ENCODE data around the gene SMYD1. TPM values are rescaled to one million over a fixed set of nuclear protein-coding genes. Genes with fewer than 3 reads are reported as not detected.

The SMYD1 gene
- total RNA-seq, 1 experiment from 2014 or later, result not detected

DNA sequence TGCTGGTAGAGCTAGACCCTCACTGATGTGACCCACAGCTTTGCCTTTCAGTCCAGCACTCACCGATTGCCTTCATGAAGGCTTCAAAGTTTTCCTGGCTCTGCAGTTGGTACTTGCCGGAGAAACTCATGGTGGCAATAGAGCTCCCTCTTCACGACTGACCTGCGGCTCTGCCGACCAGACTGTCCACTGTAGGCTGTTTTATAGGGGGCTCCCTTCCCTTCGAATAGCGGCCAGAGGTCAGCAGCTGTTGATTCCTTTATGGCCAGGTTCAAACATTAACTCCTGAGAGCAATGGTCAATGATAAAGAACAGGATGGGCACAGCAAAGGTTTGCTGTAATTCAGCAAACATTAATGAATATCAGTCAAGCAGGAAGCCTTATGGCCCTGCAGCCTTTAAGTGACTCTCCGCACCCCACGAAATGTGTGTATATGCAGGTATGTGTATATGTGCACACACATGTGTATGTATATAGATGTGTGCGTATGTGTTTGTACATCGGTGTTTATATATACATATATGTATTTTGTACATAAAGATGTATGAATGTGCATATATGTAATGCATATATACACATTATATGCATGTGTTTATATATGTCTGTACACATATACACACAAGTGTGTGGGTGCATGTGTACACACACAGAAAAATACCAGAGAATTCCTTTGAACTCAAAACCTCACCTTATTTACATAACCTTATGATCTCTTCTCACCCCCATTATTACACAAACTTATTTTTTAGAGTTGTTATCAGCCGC lies 60.4 kb downstream of the SMYD1 start, which contains the start of gene FABP1:
TSS of gene FABP1 (minus strand) at position 175 of the 766 bp plus-strand sequence. CDS start at position 130, 45 bp downstream.
- Histone ChIP-seq H3K27me3 (ENCODE audit: insufficient read depth, low read length) (peaks cover 12% of the 10 kb centered on the region; the same call in 1 of the 2 replicates), H3K4me2 (ENCODE audit: low read length) (no peak within 1 kb of the TSS), H3K9me3 (ENCODE audit: control insufficient read depth in 1 of 2, insufficient read depth in 1 of 2, low read depth in 1 of 2, low read length in 2 of 2) (no peaks in the 10 kb centered on the region), H3K9ac (ENCODE audit: low read length) (no peak within 1 kb of the TSS), H3K4me1 (ENCODE audit: control insufficient read depth in 1 of 2, insufficient read depth in 2 of 2, low read length in 2 of 2) (peaks cover 0 to 4% of the 10 kb centered on the region in 2 experiments; a peak in 1 of 4 replicates), H3K4me3 (replicated peaks in 1 of 2; ENCODE audit: low read depth in 1 of 2, low read length in 2 of 2) (no peak within 1 kb of the TSS), H3K79me2 (ENCODE audit: insufficient read depth, low read length) (no peaks in the 10 kb centered on the region), H3K9me2 (ENCODE audit: insufficient read depth) (no peaks in the 10 kb centered on the region), H4K20me1 (ENCODE audit: insufficient read depth) (no peaks in the 10 kb centered on the region), H2AFZ (ENCODE audit: low read depth, low read length, poor library complexity, severe bottlenecking) (no peak within 1 kb of the TSS), H3K27ac (ENCODE audit: low read depth, low read length) (no peak within 1 kb of the TSS), H3K36me3 (ENCODE audit: control insufficient read depth in 1 of 2, insufficient read depth in 2 of 2, low read length in 2 of 2) (no peaks in the 10 kb centered on the region)
- ChIA-PET CTCF (no interaction called here), POLR2A (no interaction called here), RAD21 (ENCODE audit: low non-redundant PET in 1 of 2, low total read pairs in 2 of 2, uncharacterized antibody in 2 of 2, unreplicated experiment in 2 of 2) (no interaction called here)
- intact Hi-C loops (cut with micrococcal nuclease), result no loop called here
- no peak for DNase-seq (ENCODE audit: low read depth, low spot score)
- no TSS peak for BruUV-seq (replicated peaks)
- no peak for TF ChIP-seq ELF1 (IDR thresholded peaks at IDR 0.05; ENCODE audit: borderline replicate concordance, low read depth)
- TF ChIP-seq SP1 (IDR thresholded peaks at IDR 0.05; ENCODE audit: low read depth), result no peak
- no peak for TF ChIP-seq POLR2A (IDR thresholded peaks at IDR 0.05; ENCODE audit: borderline replicate concordance, extremely low read depth, insufficient read depth, insufficient read length)
- TF ChIP-seq POLR2AphosphoS5 (IDR thresholded peaks at IDR 0.05; ENCODE audit: low read depth, low read length), result no peak
- TF ChIP-seq, protein P1, sequence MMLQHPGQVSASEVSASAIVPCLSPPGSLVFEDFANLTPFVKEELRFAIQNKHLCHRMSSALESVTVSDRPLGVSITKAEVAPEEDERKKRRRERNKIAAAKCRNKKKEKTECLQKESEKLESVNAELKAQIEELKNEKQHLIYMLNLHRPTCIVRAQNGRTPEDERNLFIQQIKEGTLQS (IDR thresholded peaks at IDR 0.05), result no peak
- TF ChIP-seq, protein P2, sequence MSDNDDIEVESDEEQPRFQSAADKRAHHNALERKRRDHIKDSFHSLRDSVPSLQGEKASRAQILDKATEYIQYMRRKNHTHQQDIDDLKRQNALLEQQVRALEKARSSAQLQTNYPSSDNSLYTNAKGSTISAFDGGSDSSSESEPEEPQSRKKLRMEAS (IDR thresholded peaks at IDR 0.05), result no peak
- no peak for TF ChIP-seq EZH2phosphoT487 (IDR thresholded peaks at IDR 0.05; ENCODE audit: borderline replicate concordance)
- TF ChIP-seq YY1 (IDR thresholded peaks at IDR 0.05; ENCODE audit: extremely low read depth, insufficient replicate concordance, low read depth, low read length), result no peak
- TF ChIP-seq, protein P3, sequence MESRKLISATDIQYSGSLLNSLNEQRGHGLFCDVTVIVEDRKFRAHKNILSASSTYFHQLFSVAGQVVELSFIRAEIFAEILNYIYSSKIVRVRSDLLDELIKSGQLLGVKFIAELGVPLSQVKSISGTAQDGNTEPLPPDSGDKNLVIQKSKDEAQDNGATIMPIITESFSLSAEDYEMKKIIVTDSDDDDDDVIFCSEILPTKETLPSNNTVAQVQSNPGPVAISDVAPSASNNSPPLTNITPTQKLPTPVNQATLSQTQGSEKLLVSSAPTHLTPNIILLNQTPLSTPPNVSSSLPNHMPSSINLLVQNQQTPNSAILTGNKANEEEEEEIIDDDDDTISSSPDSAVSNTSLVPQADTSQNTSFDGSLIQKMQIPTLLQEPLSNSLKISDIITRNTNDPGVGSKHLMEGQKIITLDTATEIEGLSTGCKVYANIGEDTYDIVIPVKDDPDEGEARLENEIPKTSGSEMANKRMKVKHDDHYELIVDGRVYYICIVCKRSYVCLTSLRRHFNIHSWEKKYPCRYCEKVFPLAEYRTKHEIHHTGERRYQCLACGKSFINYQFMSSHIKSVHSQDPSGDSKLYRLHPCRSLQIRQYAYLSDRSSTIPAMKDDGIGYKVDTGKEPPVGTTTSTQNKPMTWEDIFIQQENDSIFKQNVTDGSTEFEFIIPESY (IDR thresholded peaks at IDR 0.05; ENCODE audit: extremely low read depth, insufficient replicate concordance, low read length), result no peak
- TF ChIP-seq, protein P4, sequence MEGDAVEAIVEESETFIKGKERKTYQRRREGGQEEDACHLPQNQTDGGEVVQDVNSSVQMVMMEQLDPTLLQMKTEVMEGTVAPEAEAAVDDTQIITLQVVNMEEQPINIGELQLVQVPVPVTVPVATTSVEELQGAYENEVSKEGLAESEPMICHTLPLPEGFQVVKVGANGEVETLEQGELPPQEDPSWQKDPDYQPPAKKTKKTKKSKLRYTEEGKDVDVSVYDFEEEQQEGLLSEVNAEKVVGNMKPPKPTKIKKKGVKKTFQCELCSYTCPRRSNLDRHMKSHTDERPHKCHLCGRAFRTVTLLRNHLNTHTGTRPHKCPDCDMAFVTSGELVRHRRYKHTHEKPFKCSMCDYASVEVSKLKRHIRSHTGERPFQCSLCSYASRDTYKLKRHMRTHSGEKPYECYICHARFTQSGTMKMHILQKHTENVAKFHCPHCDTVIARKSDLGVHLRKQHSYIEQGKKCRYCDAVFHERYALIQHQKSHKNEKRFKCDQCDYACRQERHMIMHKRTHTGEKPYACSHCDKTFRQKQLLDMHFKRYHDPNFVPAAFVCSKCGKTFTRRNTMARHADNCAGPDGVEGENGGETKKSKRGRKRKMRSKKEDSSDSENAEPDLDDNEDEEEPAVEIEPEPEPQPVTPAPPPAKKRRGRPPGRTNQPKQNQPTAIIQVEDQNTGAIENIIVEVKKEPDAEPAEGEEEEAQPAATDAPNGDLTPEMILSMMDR (IDR thresholded peaks at IDR 0.05 in 2 of 3, conservative IDR thresholded peaks at IDR 0.05 in 1 of 3; ENCODE audit: borderline replicate concordance in 1 of 3, insufficient read depth in 1 of 3, low read depth in 2 of 3, low read length in 2 of 3), result no peak
- no peak for TF ChIP-seq TCF7L2 (IDR thresholded peaks at IDR 0.05; ENCODE audit: borderline replicate concordance, extremely low read depth, insufficient read depth, insufficient read length)
- TF ChIP-seq, protein P5, sequence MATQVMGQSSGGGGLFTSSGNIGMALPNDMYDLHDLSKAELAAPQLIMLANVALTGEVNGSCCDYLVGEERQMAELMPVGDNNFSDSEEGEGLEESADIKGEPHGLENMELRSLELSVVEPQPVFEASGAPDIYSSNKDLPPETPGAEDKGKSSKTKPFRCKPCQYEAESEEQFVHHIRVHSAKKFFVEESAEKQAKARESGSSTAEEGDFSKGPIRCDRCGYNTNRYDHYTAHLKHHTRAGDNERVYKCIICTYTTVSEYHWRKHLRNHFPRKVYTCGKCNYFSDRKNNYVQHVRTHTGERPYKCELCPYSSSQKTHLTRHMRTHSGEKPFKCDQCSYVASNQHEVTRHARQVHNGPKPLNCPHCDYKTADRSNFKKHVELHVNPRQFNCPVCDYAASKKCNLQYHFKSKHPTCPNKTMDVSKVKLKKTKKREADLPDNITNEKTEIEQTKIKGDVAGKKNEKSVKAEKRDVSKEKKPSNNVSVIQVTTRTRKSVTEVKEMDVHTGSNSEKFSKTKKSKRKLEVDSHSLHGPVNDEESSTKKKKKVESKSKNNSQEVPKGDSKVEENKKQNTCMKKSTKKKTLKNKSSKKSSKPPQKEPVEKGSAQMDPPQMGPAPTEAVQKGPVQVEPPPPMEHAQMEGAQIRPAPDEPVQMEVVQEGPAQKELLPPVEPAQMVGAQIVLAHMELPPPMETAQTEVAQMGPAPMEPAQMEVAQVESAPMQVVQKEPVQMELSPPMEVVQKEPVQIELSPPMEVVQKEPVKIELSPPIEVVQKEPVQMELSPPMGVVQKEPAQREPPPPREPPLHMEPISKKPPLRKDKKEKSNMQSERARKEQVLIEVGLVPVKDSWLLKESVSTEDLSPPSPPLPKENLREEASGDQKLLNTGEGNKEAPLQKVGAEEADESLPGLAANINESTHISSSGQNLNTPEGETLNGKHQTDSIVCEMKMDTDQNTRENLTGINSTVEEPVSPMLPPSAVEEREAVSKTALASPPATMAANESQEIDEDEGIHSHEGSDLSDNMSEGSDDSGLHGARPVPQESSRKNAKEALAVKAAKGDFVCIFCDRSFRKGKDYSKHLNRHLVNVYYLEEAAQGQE (IDR thresholded peaks at IDR 0.05; ENCODE audit: low read depth), result no peak
- TF ChIP-seq ZFX (IDR thresholded peaks at IDR 0.05), result no peak
- TF ChIP-seq ZNF274 (IDR thresholded peaks at IDR 0.05; ENCODE audit: low read depth, low read length), result no peak
- no peak for TF ChIP-seq SIN3A (IDR thresholded peaks at IDR 0.05; ENCODE audit: low read depth)
- no peak for TF ChIP-seq JUND (IDR thresholded peaks at IDR 0.05)
- no peak for TF ChIP-seq EZH2 (IDR thresholded peaks at IDR 0.05)
- no peak for TF ChIP-seq FOSL1 (IDR thresholded peaks at IDR 0.05; ENCODE audit: low read depth)
- no peak for TF ChIP-seq CEBPB (IDR thresholded peaks at IDR 0.05; ENCODE audit: low read depth)
- ATAC-seq, result no peak

Measured in HCT116 (cell line).